HG02642 (cell line): Measurements from ENCODE around the gene AGBL4.

ENCODE experiments used
- ATAC-seq: cut with Tn5 transposase; IDR thresholded peaks from one replicate; pipeline ENCODE4 v1.9.1; 2021; ENCODE audit warnings: mild to moderate bottlenecking; ENCODE audit not compliant: unreplicated experiment, poor library complexity

AGBL4 gene

DNA sequence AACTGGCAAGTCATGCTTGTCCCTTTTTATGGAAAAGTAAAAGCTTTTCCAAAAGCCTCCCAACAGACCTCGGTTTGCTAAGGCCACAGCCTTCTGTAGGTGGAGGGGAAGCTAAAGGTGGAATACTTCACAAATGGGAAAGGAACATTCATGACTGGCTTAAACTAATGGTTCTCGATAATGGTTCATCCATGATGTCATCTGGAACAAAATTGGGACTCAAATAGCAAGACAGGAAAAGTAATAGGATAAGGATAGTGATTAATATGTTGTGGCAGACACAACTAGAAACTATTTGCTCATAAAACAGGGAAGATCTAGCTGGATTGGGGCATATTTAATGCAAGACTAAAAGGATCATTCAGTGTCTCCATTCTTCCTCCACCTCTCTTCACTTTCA is 1535.0 kb downstream of the AGBL4 start:
- ATAC-seq: no peak
